Activated T-cell treated with anti-CD3 and anti-CD28 coated beads, Interleukin-2, amount 50 U/mL, for 4 hours (primary cell): ENCODE results near the gene ENTPD8. TPM values are rescaled to one million over a fixed set of nuclear protein-coding genes. Genes with fewer than 3 reads are reported as not detected.

Source experiments
- ATAC-seq, 2 donors: fragments of 200-7000 bp; cut with Tn5 transposase; one replicate each; pipeline ENCODE4 v1.10.0; 2021
- DNase-seq: peaks from one replicate; pipeline ENCODE4 v3.0.0-alpha.2; 2020
- H3K27me3 Mint-ChIP-seq: one replicate; pipeline ENCODE4 v1.8.0; 2021; ENCODE audit warnings: low read depth, mixed read lengths
- H3K36me3 Mint-ChIP-seq: one replicate; pipeline ENCODE4 v1.8.0; 2022; ENCODE audit warnings: mixed read lengths; ENCODE audit not compliant: insufficient read depth
- H3K4me1 Mint-ChIP-seq: one replicate; pipeline ENCODE4 v1.8.0; 2021; ENCODE audit warnings: low read depth, mixed read lengths
- H3K4me3 Mint-ChIP-seq: one replicate; pipeline ENCODE4 v1.8.0; 2021; ENCODE audit warnings: mild to moderate bottlenecking, moderate library complexity, mixed read lengths
- H3K9me3 Mint-ChIP-seq: one replicate; pipeline ENCODE4 v1.8.0; 2021; ENCODE audit warnings: mixed read lengths
- total RNA-seq, 3 donors: library from RNA; stranded (reverse); gene quantifications; one replicate each; pipeline ENCODE4 v1.2.1, GENCODE V29; 2021

Gene ENTPD8
- total RNA-seq, 3 donors from 2014 or later = not detected

GRCh38 chr9:137435980-137436760 lies 5.0 kb downstream of the ENTPD8 start:
- Mint-ChIP-seq H3K9me3 (no peaks in the 10 kb centered on the region), H3K4me1 (no peaks in the 10 kb centered on the region), H3K36me3 (no peaks in the 10 kb centered on the region), H3K27me3 (peaks cover 4% of the 10 kb centered on the region), H3K4me3 (no peak overlapping the region)
- no peak for DNase-seq
- ATAC-seq = no peak

GRCh38 chr9:137435381-137435891 lies 5.7 kb downstream of the ENTPD8 start:
- Mint-ChIP-seq H3K27me3 (peaks cover 4% of the 10 kb centered on the region), H3K36me3 (no peaks in the 10 kb centered on the region), H3K9me3 (no peaks in the 10 kb centered on the region), H3K4me3 (no peak overlapping the region), H3K4me1 (no peaks in the 10 kb centered on the region)
- DNase-seq = no peak
- ATAC-seq = no peak

- Mint-ChIP-seq H3K27me3 (peaks cover 4% of the 10 kb centered on the region), H3K36me3 (no peaks in the 10 kb centered on the region), H3K4me3 (no peak overlapping the region), H3K9me3 (no peaks in the 10 kb centered on the region), H3K4me1 (no peaks in the 10 kb centered on the region)
- no peak for DNase-seq
- no peak for ATAC-seq
Observed at GRCh38 chr9:137434498-137435380, 6.4 kb downstream of the ENTPD8 start.

- Mint-ChIP-seq H3K27me3 (no peaks in the 10 kb centered on the region), H3K4me1 (no peaks in the 10 kb centered on the region), H3K9me3 (no peaks in the 10 kb centered on the region), H3K4me3 (no peak overlapping the region), H3K36me3 (no peaks in the 10 kb centered on the region)
- no peak for ATAC-seq
- DNase-seq = no peak
Observed at GRCh38 chr9:137433916-137434431, 7.2 kb downstream of the ENTPD8 start.

GRCh38 chr9:137433349-137433915 lies 7.7 kb downstream of the ENTPD8 start:
- no peak for DNase-seq
- Mint-ChIP-seq H3K4me3 (no peak overlapping the region), H3K27me3 (no peaks in the 10 kb centered on the region), H3K9me3 (no peaks in the 10 kb centered on the region), H3K4me1 (no peaks in the 10 kb centered on the region), H3K36me3 (no peaks in the 10 kb centered on the region)
- ATAC-seq = no peak

- H3K4me3 Mint-ChIP-seq = no peak overlapping the region
- DNase-seq (no peak), ATAC-seq (no peak)
- no peaks in the 10 kb centered on the region for H3K27me3 Mint-ChIP-seq
- no peaks in the 10 kb centered on the region for H3K4me1 Mint-ChIP-seq
- no peaks in the 10 kb centered on the region for H3K9me3 Mint-ChIP-seq
- no peaks in the 10 kb centered on the region for H3K36me3 Mint-ChIP-seq
Observed at GRCh38 chr9:137432687-137433348, 8.3 kb downstream of the ENTPD8 start.

GRCh38 chr9:137431416-137431931 lies 9.7 kb downstream of the ENTPD8 start:
- DNase-seq = no peak
- no peaks in the 10 kb centered on the region for H3K4me1 Mint-ChIP-seq
- no peaks in the 10 kb centered on the region for H3K27me3 Mint-ChIP-seq
- no peak overlapping the region for H3K4me3 Mint-ChIP-seq
- H3K36me3 Mint-ChIP-seq = no peaks in the 10 kb centered on the region
- H3K9me3 Mint-ChIP-seq = no peaks in the 10 kb centered on the region
- ATAC-seq = no peak

GRCh38 chr9:137430723-137431415 lies 10.3 kb downstream of the ENTPD8 start:
- Mint-ChIP-seq H3K27me3 (no peaks in the 10 kb centered on the region), H3K36me3 (no peaks in the 10 kb centered on the region), H3K4me1 (no peaks in the 10 kb centered on the region), H3K4me3 (no peak overlapping the region), H3K9me3 (no peaks in the 10 kb centered on the region)
- ATAC-seq = no peak
- no peak for DNase-seq

- Mint-ChIP-seq H3K27me3 (no peaks in the 10 kb centered on the region), H3K4me3 (no peak overlapping the region), H3K36me3 (no peaks in the 10 kb centered on the region), H3K9me3 (no peaks in the 10 kb centered on the region), H3K4me1 (no peaks in the 10 kb centered on the region)
- DNase-seq (no peak), ATAC-seq (no peak)
Observed at GRCh38 chr9:137429974-137430722, 11.0 kb downstream of the ENTPD8 start.

GRCh38 chr9:137429546-137429890 lies 11.6 kb downstream of the ENTPD8 start:
- ATAC-seq = no peak
- DNase-seq = no peak
- Mint-ChIP-seq H3K9me3 (no peaks in the 10 kb centered on the region), H3K4me3 (no peak overlapping the region), H3K36me3 (no peaks in the 10 kb centered on the region), H3K4me1 (peaks cover under 1% of the 10 kb centered on the region), H3K27me3 (no peaks in the 10 kb centered on the region)

- H3K4me3 Mint-ChIP-seq = no peak overlapping the region
- no peaks in the 10 kb centered on the region for H3K27me3 Mint-ChIP-seq
- DNase-seq (no peak), ATAC-seq (no peak)
- peaks cover 4% of the 10 kb centered on the region for H3K4me1 Mint-ChIP-seq
- no peaks in the 10 kb centered on the region for H3K36me3 Mint-ChIP-seq
- H3K9me3 Mint-ChIP-seq = no peaks in the 10 kb centered on the region
Observed at GRCh38 chr9:137428841-137429545, 12.2 kb downstream of the ENTPD8 start.

GRCh38 chr9:137428311-137428630 lies 12.9 kb downstream of the ENTPD8 start:
- Mint-ChIP-seq H3K36me3 (no peaks in the 10 kb centered on the region), H3K4me1 (peaks cover 4% of the 10 kb centered on the region), H3K27me3 (no peaks in the 10 kb centered on the region), H3K4me3 (no peak overlapping the region), H3K9me3 (no peaks in the 10 kb centered on the region)
- DNase-seq = no peak
- ATAC-seq = no peak
